Jurkat, Clone E6-1 (cell line): ENCODE measurements around the gene RABGGTA.
"Not testable (repeated sequence)": the region's sequence is repeated elsewhere in the genome, so short reads cannot be mapped to it uniquely, and the experiment has no call there.

ENCODE experiments used
- DNase-seq: peaks from one replicate; pipeline ENCODE4 v3.0.0-alpha.2; 2011; ENCODE audit warnings: low read depth, low spot score
- H3K4me3 ChIP-seq: 2 replicates; pipeline ENCODE4 v1.5.1; 2011; ENCODE audit warnings: mild to moderate bottlenecking, low read length, control low read depth, moderate library complexity

The RABGGTA gene

DNA sequence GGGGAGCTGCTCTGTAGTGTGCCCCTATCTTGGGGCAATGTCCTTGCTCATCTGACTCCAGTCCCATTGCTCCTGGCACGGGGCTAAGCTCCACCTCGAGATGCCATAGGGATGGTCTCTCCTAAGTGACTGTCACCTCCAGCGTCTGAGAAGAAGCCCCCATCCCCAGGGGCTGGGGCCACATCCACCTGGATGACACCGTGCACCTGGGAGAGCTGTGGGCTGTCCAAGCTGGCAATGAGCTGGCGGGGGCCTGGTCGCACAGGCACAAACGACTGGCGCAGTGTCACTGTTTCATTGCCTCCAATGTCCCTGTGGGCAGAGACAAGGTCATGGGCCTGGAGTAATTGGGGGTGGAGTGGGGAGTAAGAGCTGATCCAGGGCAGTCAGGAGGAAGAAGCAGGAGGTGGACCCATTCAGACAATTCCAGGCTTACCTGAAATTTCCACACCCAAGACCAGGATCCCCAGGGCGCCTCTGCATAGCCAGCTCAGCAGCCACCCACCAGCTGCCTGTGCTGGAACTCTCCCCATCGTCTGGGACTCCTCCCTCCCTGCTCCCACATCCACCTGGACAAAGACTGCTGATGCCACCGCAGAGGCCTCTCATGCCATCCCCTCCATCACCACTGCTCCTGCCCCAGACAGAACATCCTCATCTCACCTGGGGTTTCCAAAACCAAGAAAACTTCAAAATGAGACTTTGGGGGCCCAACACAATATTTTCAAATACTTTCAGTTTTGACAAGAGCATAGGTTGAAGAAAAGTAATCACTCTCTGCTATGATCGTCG, 22.0 kb downstream of the RABGGTA start:
- H3K4me3 ChIP-seq: no peak overlapping the region
- no peak for DNase-seq

DNA sequence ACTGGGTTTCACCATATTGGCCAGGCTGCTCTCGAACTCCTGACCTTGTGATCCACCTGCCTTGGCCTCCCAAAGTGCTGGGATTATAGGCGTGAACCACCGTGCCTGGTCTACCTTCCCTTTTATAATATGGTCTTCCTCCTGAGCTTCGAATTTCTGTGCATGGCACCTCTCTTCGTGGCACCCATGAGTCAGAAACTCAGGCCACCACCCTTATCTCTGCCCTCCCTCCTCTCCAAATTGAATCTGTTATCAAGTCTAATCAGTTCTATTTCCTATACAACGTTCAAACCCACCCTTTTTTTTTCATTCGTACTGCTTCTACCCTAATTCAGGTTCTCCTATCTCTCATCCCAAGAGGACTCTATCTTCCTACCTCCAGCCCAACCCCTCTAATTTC, 24.0 kb downstream of the RABGGTA start:
- no peak overlapping the region for H3K4me3 ChIP-seq
- no peak for DNase-seq

- no peak for DNase-seq
- no peak overlapping the region for H3K4me3 ChIP-seq
Observed at GRCh38 chr14:24246765-24247212, 24.6 kb downstream of the RABGGTA start.

- H3K4me3 ChIP-seq, DNase-seq: not testable (repeated sequence)
Observed at GRCh38 chr14:24245350-24245749, 26.0 kb downstream of the RABGGTA start.

- no peak for DNase-seq
- peak overlapping the region; percentile 69 for H3K4me3 ChIP-seq
Observed at GRCh38 chr14:24243336-24243836, 28.0 kb downstream of the RABGGTA start.

DNA sequence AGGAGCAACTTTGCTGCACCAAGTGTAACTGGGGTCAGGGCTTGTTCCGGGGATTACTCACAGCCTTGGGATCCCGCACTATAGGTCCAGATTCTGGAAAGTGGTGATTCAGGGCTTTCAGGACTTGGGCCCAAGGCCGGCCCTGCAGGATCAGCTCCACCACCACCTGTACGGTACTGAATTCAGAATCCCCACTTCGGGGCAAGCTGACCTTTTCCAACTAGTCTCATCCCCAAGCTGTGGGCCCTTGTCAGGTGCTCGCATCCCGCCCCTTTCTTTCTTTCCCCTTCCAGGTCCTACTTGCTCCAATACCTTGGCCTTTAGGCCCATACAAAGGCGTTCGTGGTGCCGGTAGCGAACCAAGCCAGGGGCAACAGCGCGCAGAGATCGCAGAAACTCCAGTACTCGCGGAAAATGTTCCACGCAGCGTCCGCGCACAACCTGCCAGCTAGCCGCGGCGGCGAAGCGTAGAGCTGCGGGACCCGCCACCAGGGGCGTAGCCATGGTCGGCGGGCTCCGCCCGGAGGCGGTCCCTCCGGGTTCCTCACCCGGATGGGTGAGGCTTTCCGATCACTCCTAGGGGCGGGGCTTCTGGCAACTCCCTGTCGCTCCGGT, 29.5 kb downstream of the RABGGTA start:
- peak overlapping the region; percentile 69 for H3K4me3 ChIP-seq
- DNase-seq: peak; percentile 89

GRCh38 chr14:24240110-24240918, 31.1 kb downstream of the RABGGTA start:
- DNase-seq: no peak

DNA sequence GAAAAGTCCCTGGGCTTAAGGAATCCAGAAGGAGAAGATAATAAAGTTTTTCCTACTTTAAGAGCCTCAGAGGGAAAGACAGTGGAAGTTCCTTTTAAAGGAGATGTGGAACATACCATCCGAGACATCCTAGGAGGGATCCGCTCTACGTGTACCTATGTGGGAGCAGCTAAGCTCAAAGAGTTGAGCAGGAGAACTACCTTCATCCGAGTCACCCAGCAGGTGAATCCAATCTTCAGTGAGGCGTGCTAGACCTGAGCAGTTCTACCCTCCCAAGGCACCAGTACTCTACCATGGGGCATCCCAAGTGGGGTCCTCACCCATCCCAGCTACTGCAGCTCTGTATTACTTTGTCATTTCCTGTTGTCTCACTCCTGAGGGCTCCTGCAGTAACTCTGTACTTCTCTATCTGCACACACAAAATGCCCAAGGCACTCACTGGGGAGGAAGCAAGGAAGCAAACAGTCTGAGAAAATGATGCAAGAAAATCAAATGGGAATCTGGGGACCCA, 32.8 kb downstream of the RABGGTA start:
- DNase-seq: no peak
- H3K4me3 ChIP-seq: no peak overlapping the region

More at GRCh38 chr14:24240110-24240918, 31.1 kb downstream of the RABGGTA start:
- no peak overlapping the region for H3K4me3 ChIP-seq

DNA sequence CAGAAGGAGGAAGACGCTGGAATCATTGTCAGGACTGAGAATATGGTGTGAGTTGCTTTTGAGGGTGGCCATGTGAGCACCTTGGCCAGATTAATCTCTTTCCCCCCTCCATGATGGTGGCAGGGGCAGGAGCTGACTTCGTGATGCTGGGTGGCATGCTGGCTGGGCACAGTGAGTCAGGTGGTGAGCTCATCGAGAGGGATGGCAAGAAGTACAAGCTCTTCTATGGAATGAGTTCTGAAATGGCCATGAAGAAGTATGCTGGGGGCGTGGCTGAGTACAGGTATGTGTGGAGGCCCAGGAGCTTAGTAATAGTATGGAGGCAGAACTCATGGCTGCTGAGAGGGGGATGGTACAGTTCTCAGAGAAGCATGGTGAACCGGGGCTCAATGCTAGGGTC, 33.3 kb downstream of the RABGGTA start:
- no peak for DNase-seq
- no peak overlapping the region for H3K4me3 ChIP-seq

- no peak overlapping the region for H3K4me3 ChIP-seq
- DNase-seq: no peak
Observed at GRCh38 chr14:24237463-24237955, 33.9 kb downstream of the RABGGTA start.

DNA sequence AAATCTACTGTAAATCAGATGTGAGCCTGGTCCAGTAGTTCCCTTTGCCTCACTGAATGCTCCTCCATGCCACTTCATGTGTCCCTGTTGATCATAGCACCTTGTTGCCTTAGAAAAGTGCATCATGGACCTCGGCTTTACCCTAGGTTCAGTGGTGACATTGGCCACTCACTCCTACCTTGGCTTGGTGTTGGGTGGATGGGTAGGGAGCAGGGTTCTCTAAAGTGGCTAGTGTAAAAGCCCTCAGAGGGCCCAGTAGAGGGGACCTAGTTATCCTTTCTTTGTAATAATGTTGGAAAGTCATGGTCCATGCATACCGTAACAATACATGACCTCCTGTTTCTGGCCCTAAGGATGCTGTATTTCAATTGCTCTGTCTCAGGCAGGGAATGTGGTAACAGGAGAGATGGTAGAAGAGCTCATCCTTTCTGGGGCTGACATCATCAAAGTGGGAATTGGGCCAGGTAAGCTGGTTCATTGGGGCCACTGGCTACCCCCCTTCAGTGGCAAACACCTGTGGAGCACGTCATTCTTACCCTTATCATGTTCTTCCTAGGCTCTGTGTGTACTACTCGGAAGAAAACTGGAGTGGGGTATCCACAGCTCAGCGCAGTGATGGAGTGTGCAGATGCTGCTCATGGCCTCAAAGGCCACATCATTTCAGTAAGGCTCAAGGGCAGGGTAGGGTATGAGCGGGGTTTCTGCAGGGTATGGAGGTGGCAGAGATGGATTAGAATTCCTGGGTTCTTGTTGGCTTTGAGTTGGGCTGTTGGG, 34.5 kb downstream of the RABGGTA start:
- DNase-seq: no peak
- H3K4me3 ChIP-seq: no peak overlapping the region

GRCh38 chr14:24235804-24236688, 35.4 kb downstream of the RABGGTA start:
- DNase-seq: no peak
- no peak overlapping the region for H3K4me3 ChIP-seq

DNA sequence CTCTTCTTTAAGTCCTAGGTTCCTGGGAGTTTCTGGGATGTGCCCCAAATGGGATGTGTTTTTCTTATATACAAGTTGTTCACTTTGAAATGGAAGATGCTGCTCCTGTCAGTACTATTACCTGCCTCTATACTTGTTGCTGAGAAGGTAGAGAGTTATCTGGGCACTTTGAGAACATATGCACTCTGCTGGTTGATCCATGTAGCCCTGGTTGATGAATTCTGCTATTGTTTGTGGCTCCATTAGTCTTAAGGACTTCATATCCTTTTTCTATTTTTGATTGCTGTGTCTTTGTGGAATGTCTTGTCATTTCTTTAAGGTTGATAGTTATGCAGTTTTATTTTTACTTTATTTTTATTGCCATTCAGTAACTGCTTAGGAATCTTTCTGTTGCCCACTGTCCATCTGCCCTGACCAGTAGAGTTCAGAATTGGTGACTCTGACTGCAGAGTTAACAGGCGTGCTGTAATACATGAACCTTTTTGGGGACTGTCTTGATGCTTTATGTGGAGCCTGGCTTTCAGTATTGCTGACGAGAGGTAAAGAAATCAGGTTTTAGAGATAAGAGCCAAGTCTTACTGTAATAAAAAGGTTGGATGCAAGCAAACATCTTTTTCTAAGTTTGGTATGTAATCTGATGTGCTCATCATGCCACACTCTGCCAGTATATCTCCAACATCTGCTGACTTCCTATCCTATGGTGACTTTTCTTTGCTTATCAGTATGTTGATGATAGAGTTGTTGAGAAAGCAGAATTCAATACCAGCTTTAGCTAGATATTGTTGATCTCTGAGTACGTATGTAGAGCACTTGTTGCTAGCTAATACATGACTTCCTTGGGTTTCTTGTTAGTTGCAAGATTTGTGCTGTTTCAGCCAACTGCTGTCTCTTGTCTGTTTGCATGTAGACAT, 37.0 kb downstream of the RABGGTA start:
- peak overlapping the region; percentile 87 for H3K4me3 ChIP-seq
- no peak for DNase-seq

DNA sequence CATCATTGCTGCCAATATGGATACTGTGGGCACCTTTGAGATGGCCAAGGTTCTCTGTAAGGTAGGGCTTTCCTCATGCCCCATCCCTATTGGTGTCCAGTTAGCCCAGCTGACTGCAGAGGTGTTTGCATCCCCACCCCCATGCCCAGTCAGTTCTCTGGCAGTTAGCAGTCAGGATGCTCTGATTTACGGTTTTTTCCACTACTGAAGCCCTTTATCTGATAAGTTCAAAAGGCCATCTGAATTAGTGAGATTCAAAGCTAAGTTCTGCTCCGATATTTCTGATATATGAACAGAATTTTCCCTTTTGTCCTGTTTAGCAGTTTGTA, 37.9 kb downstream of the RABGGTA start:
- peak overlapping the region; percentile 87 for H3K4me3 ChIP-seq
- no peak for DNase-seq

- peak within 1 kb of the TSS; percentile 87 for H3K4me3 ChIP-seq
- no peak for DNase-seq
Observed at GRCh38 chr14:24232645-24233537, 38.5 kb downstream of the RABGGTA start, which contains the start of gene GMPR2. GMPR2 (plus strand) TSS chr14:24232929; CDS start chr14:24233254, 325 bp downstream.
